NCI-H1092 (cell line): ENCODE results near the gene IGF2BP3.
"Not testable (repeated sequence)": the region's sequence is repeated elsewhere in the genome, so short reads cannot be mapped to it uniquely, and the experiment has no call there.

Source experiments
- DNase-seq: peaks from one replicate; lab custom pipeline; 2025; lab: John Stamatoyannopoulos, UW

The IGF2BP3 gene

DNA sequence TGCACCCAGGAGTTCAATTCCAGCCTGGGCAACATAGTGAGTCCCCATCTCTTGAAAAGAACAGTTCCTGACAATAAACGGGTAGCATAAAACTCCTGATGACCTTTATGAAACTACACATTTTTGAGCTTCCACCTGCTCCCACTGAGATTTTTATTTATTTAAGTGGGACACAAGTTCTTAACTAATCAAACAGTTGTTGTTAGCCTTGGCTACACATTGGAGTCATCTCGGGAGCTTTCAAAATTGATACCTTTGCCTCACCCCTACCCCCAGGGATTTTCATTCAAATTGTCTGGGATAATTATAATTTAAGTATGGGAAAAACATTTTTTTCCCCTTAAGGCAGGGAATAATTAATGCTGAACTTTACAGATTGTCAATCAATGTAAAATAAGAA, 131.9 kb downstream of the IGF2BP3 start:
- DNase-seq: no peak

DNA sequence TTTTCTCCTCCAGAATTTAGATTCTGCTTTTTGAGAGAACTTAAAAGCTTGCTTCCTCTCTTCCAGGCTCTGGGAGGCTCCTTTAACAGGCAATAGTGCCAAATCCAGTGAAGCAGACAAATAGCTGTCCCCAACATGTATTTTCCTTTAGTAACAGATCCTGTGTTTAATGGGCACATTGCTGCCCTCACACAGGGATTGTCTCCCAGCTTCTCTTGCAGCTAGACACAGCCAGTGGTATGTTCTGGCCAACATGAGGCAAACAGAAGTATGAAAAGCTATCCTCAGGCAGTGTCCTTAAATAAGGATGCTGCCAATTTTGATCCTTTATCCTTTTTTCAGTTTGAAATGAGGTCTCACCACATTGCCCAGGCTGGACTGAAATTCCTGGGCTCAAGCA, 132.9 kb downstream of the IGF2BP3 start:
- DNase-seq: no peak

DNA sequence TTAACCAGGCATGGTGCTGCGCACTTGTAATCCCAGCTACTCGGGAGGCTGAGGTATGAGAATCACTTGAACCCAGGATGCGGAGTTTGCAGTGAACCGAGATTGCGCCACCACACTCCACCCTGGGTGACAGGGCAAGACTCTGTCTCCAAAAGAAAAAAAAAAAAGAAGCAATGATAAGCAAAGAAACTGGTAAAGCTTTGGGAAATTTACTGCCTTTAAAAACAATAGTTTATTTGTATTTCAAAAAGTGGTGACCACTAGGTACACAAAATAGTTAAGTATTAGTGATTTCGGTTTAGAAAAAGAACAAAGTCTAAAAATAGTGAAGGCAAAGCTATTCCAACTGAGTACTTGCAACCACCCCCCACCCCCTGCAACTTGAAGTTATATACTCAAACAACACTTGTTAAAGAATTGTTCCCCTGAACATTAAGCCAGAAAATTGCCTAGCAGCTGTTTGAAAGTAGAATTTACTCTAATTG, 133.4 kb downstream of the IGF2BP3 start:
- no peak for DNase-seq

DNA sequence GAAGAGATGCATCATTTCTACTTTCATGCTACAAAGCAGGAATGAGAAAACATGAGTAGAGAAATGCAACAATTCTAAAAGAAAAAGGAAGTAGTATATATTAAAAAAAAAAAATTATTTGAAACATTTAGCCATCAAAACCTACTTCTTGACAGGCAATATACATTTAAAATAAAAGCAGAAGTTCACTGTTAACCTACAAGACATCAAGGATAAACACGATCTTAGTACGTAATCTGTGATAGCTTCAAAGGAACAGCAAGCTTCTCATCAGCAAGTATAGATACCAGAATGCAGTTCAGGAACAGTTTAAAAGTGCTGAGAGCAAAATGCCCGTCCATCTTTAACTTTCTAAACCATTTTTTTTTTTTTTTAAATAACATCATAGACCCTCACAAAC, 134.2 kb downstream of the IGF2BP3 start:
- no peak for DNase-seq

DNA sequence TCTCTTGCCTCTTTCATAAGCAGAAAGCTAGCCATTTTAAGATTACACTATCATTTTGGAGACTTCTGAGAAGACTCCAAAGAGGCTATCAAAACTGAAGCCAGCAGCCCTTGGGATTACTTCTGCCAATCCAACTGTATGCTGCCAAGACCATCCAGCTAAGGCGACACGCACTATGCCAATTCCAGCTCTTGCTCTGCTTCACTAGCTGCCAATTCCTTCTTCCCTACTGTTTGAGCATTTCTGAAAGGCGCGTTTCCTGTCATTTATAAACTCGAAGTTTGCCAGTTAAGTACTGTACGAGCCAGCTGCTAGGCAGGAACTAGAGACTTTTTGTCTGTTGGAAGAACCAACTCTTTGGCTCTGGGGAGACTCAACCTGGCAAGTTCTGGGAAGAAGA, 134.7 kb downstream of the IGF2BP3 start:
- DNase-seq: no peak

DNA sequence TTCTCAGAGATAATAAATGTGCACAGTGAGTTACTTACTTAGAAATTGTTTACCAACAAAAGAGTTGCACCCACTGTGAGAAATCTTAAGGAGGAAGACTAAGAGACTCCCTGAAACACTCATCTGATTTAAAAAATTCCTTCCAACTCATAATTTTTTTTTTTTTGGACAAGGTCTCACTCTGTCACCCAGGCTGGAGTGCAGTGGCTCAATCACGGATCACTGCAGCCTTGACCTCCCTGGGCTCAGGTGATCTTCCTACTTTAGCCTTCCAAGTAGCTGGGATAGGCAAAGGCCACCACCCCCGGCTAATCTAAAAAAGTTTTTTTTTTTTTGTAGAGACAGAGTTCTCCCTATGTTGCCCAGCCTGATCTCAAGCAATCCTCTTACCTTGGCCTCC, 135.2 kb downstream of the IGF2BP3 start:
- DNase-seq: no peak

DNA sequence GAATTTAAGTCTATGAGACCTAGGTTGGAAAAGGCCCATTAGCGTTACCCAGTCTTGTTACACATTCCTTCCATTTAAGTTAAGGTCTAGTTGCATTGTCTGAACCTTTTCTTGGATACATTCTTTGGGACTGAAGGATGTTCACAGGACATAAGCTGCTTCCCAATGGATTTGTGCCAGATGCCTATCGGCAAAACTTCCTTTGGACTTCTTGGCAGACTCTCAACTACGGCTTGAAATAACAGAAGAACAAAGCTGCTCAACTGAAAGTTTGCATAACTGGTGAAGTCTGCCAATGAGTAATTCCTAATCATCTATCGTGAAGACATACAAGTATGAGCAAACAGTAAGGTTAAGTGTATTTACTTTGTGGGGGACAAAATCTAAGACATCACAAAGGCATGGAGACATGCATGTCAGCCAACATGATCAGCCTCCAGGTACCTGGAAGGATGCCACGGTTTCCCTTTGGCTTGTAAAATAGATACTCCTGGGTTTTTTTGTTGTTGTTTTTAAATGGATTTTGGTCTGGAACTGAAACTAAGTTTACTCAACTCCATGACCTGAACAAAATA, 135.7 kb downstream of the IGF2BP3 start:
- DNase-seq: no peak

DNA sequence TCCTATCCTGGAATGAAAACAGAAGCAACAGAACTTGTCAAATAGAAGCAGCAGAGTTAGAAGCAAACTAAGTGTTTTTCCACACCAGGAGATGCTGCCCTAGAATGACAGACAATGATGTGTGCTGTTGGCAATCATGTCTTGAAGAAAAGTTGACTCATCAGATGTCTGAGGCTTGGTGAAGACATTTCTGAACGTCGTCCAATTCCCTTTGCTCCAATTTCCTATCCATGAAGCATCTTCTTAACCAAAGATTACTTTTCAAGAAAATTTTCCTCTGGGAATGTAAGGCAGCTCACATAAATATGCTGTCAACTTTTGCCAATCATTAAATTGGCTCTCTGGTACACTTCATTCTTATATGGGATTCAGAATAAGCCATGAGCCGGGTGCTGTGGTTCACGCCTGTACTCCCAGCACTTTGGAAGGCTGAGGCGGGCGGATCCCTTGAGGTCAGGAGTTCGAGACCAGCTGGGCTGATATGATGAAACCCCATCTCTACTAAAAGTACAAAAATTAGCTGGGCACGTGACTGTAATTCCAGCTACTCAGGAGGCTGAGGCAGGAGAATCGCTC, 136.5 kb downstream of the IGF2BP3 start:
- DNase-seq: no peak

DNA sequence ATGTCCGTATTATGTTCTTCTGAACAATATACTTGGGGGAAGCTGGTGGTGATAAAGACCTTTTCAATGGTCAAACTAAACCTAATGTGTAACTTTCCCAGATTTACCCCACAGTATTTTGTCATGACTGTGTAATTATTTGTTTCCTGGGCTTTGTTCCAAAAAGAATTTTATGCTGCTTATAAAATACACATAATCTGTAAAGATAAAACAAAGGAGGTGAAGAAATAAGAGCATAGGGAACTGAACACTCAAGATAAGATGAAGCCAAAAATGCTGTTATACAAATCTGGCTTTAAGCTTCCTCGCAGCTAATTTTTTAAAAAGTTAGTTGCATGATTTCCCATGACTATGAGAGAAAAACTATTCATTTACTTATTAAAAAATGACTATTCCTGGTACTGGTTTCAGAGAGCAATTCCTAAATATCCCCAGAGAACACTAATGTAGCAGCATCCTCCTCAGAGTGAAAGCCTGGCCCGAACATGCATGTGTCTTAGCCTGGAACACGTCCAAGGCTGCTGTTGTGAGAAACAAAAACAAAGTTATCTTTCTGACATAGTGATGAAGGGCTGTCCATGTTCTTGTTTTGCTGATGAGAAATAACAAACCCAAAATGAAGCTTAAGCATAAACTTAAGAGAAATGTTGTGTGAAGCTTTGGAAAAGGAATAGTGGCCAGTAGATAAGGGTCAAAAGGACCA, 137.2 kb downstream of the IGF2BP3 start:
- no peak for DNase-seq

DNA sequence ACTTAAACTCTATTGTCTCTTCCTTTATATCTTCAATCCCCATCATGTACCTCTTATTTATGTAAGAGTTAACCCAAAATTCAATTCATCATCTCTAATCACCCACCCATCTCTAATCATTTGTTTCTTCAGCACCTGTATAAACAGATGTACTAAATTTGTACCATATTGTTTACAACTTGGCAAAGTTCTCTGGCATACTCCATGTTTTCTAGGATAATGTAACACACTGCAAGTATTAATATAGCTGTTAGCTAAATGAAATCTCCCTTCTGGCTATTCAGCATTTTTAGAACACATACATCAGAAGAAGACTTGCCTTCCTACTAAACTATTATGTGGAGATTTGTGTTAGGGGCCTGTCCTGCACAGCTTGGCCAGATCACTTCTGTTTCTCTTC, 138.1 kb downstream of the IGF2BP3 start:
- DNase-seq: no peak

DNA sequence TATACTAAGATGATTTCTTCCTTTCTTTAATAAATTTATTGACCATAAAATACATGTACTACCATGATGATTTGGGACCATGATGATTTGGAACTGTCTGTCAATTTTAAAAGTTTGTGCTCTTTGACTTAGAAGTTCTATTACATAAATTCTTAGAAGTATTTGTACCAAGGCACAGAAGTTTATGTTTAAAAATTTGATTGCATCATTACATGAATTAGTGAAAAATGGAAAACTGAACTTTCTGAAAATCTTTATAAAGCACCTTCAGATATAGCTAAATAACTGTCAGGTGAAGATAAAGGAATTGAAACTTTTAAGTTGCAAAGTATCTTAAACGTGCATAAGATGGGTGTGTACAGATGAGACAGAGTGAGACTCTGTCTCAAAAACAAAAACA, 139.2 kb downstream of the IGF2BP3 start:
- DNase-seq: no peak

DNA sequence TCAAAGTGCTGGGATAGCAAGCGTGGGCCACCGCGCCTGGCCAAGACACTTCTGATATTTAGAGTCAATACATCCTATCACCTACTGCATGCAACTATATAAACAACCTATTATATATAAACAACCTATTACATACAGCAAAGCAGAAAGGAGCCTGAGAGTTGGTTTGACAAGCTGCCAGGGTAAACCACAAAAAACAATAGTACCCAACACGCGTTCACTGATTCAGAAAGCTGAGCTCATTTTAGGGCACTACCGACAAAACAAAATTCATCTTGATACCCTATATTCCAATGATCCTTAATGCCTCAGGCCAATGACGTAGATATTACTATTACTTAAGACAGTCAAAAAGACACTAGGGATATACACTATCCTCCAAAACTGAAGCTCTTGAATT, 154.9 kb downstream of the IGF2BP3 start:
- no peak for DNase-seq

DNA sequence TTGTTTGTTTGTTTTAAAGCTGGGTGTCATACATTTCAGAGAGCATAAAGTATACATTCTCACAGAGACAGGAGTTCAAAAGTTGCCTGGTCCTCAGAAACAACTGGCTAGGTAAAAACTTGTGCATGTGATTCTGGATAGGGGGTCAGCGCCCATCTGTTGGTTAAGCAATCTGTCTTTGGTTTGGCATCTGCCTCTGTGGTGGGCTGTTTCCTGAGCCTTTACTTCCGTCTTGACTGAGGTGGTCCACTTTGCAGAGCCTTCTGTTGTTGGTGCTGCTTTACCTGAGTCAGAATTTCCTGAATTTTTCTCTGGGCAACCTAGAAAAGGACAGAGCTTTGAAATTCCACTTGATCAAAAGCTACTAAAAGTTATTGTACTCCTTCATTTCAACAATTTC, 158.2 kb downstream of the IGF2BP3 start:
- DNase-seq: not testable (repeated sequence)

DNA sequence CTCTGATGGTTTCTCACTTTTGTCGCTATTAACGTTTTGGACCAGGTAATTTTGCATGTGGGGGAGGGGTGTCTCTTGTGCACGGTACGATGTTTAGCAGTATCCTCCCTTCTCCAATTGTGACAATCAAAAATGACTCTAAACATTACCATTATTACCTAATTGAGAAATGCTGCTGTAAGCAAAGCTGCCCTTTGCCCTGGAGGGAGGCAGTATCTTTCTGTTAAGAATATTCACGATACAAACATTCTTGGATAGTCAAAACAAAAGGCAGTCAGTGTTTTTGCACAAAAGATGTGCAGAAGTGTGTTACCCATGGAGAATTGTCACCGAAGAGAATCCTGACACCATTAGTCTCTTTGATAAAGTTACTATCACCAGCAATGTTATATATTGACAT, 161.5 kb downstream of the IGF2BP3 start:
- no peak for DNase-seq

DNA sequence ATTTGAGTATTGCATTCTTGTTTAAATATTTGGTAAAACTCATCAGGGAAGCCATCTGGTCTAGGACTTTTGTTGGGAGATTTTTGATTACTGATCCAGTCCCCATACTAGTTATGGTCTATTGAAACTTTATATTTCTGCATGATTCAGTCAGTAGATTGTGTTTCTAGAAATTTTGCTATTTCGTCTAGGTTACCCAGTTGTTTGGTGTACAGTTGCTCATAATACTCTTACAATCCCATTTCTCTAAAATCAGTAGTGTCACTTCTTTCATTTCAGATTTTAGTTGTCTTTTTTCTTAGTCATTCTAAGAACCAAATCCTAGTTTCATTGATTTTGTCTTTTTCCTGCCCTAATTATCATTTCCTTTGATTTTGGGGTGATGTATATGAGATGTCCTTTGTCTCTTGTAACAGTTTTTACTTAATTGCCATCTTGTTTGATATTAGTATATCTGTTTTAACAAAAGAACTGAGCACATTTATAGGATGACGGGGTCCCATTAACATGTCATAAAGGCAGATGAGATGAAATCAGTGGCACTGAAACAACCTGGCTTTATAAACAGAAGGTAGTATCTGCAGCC, 163.3 kb downstream of the IGF2BP3 start:
- no peak for DNase-seq

DNA sequence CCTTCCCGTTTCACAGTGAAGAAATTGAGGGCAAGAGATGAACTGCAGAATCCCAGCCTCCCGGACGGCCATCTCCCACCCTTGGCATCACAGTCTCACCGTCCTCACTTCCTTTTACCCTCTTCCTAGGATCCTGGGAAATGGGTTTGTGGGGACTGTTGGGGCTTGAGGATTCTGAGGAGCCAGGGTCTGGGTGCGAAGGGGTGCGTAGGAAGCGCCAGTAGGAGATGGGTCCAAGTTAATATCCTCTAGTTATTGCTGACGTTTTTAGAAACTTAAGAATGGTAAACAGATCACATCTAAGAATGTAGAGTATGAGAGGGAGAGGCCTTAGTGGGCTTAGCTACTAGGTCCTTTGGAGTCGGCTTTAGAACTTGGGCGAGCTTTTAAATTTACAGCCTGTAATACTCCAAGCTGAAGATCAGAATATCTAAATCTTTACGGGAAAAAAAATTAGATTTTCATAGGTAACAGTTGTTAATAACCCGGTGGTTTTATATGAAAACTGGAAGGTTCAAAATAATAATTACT, 170.5 kb downstream of the IGF2BP3 start:
- DNase-seq: no peak

DNA sequence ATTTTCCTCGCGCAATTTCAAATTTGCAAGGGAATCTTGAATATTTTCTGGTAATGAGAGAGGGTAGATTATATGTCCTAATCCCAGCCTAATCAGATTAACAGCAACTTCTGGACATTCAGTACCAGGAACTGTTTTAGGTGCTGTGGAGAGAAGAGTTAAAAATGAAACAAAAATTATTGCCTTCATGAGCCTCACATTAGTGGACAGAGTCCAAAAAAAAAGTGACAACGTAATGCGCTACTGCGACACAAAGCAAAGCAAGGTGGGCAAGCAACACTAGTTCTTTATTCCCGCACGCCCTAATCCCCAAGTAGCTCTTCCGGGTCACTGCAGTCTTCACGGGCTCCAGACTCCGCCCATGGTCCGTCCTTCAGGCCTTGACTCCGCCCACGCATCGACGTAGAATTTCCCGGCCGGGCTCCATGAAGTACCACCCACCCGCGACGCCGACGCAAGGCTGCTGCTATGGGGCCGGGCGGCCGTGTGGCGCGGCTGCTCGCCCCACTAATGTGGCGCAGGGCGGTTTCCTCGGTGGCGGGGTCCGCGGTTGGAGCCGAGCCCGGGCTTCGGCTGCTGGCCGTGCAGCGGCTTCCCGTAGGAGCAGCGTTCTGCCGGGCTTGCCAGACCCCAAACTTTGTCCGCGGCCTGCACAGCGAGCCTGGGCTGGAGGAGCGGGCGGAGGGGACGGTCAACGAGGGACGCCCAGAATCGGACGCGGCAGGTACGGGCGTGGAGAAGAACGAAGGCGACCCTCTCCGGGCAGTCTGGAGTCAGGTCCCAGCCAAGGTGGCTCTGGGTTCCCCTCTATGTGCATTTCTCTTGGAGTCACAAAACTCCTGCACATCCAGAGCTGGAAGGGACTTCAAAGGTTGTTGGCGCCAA, 171.2 kb downstream of the IGF2BP3 start, which contains the start of gene MALSU1:
Gene MALSU1, plus strand, starts transcription at position 455 of the 885 bp plus-strand sequence. Its CDS starts 14 bp downstream, at position 469.
- peak; percentile 98 for DNase-seq

DNA sequence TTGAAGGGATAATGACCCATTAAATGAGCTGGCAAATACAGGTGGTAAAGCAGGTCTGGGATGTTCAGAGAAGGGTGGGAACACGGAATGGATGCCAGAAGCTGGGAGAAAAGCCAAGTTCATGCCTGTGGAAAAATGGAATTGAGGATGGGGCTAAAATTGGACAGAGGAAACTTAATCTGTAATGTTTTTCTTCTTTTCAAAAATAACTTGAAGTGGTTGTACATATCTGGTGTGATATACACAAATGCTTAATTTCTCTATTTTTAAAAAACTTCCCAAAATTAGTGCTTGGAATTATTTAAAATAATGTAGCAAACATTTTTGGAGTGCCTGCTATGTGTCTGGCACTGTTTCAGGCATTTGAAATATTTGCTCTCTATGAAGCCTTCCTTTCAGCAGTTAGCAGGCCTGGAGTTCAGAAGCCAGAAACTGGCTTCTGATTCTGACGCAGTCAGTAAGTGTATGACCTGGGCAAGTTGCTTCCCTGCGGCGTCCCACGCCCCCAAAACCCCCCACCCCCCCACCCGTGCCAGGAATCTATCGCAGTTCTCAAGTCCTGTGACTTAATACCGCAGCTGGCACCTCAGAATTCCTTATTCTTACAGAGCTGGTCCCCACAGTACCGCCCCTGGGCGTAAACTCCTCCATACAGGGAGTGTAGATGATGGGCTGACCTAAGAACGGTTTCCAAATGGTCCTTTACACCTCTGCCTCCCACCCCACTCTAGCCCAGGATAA, 172.0 kb downstream of the IGF2BP3 start:
- no peak for DNase-seq

DNA sequence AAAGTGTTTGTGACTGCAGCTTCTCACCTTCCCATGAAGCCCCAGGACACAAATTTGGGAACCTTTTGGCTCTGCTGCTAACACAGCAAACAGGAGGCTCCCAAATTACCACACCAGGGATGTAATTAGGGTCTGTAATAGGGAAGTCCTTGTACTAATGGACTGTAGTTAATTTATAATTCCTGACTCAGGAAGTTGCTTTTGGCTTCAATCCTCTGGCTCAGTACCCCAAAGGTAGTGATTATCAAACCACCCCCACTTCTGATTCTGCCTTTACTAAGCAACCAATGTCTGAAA, 174.9 kb downstream of the IGF2BP3 start:
- no peak for DNase-seq

DNA sequence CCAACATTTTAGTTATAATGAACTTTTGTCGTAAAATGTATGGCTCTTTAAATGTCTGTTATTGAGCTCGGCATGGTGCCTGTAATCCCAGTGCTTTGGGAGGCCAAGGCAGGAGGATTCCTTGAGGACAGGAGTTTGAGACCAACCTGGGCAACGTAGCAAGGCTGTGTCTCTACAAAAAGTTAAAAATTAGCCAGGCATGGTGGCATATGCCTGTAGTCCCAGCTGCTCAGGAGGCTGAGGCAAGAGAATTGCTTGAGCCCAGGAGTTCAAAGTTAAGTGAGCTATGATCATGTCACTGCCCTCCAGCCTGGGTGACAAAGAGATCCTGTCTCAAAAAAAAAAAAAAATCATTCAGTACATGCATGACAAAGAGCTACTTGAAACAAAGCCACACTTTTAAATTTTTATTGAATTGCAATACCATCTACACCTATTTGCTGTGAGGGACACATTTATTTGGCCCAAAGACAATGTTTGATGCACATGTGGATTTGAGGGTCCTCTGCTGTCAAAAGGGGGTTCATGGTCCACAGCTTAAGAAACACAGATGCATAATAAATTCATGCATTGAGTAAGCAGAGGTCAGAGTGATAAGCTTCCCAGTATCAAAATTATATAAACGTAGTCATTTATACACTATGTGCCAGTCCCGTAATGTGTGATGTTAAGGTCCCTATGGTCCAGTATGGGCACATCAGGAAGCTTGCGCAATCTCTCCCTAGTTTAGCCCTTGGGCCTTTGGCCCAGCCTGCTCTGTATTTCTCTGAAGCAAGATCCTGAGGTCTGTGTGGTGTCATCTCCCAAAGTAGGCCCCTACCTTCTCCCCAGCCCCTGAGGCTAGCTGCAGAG, 175.5 kb downstream of the IGF2BP3 start:
- no peak for DNase-seq
